HEK293 (cell line): ENCODE measurements around the gene MRPL48.
A peak's percentile ranks its signal among the peaks of the same experiment; 100 is the strongest.

Experiments
- EGR2 ChIP-seq: fragments of 450-650 bp; formaldehyde crosslinking; IDR thresholded peaks from 2 replicates; pipeline ENCODE4 v1.5.1; 2016; ENCODE audit warnings: low read depth, missing biosample characterization, missing genetic modification characterization
- GLI2 ChIP-seq: fragments of 450-650 bp; formaldehyde crosslinking; IDR thresholded peaks from 2 replicates; pipeline ENCODE4; 2017; ENCODE audit warnings: missing biosample characterization, missing genetic modification characterization, low read depth, borderline replicate concordance
- GLIS2 ChIP-seq: fragments of 450-650 bp; formaldehyde crosslinking; IDR thresholded peaks from 2 replicates; pipeline ENCODE4 v1.5.1; 2016; ENCODE audit warnings: missing biosample characterization, missing genetic modification characterization
- KLF8 ChIP-seq: fragments of 450-650 bp; formaldehyde crosslinking; IDR thresholded peaks from 2 replicates; pipeline ENCODE4 v1.5.1; 2016; ENCODE audit warnings: missing biosample characterization, missing genetic modification characterization
- KLF9 ChIP-seq: fragments of 450-650 bp; formaldehyde crosslinking; IDR thresholded peaks from 2 replicates; pipeline ENCODE4 v1.5.1; 2016; ENCODE audit warnings: missing biosample characterization, missing genetic modification characterization, low read depth
- MEIS1 ChIP-seq: sonication (generic); formaldehyde crosslinking; IDR thresholded peaks from 2 replicates; pipeline ENCODE4 v1.8.1; 2022; ENCODE audit warnings: missing genetic modification reagents, mild to moderate bottlenecking, borderline replicate concordance
- OSR2 ChIP-seq: fragments of 450-650 bp; formaldehyde crosslinking; IDR thresholded peaks from 2 replicates; pipeline ENCODE4 v1.5.1; 2016; ENCODE audit warnings: missing biosample characterization, missing genetic modification characterization
- REPIN1 ChIP-seq: fragments of 450-650 bp; formaldehyde crosslinking; IDR thresholded peaks from 2 replicates; pipeline ENCODE4 v1.5.1; 2017; ENCODE audit warnings: missing biosample characterization, missing genetic modification characterization, low read depth
- SETDB1 ChIP-seq: IDR thresholded peaks from one replicate; pipeline ENCODE4 v1.6.1; 2017; ENCODE audit warnings: mild to moderate bottlenecking, low read length, moderate library complexity, mixed read lengths; ENCODE audit not compliant: insufficient read length
- ZBTB8A ChIP-seq: fragments of 450-650 bp; formaldehyde crosslinking; IDR thresholded peaks from 2 replicates; pipeline ENCODE4 v1.5.1; 2016; ENCODE audit warnings: missing biosample characterization, missing genetic modification characterization
- ZNF10 ChIP-seq: fragments of 450-650 bp; formaldehyde crosslinking; IDR thresholded peaks from 2 replicates; pipeline ENCODE4 v1.5.1; 2017; ENCODE audit warnings: missing biosample characterization, missing genetic modification characterization
- ZNF133 ChIP-seq: fragments of 450-650 bp; formaldehyde crosslinking; IDR thresholded peaks from 2 replicates; pipeline ENCODE4 v1.5.1; 2016; ENCODE audit warnings: missing biosample characterization, missing genetic modification characterization
- ZNF19 ChIP-seq: fragments of 450-650 bp; formaldehyde crosslinking; IDR thresholded peaks from 2 replicates; pipeline ENCODE4; 2016; ENCODE audit warnings: missing biosample characterization, missing genetic modification characterization, low read depth
- ZNF2 ChIP-seq: fragments of 450-650 bp; formaldehyde crosslinking; IDR thresholded peaks from 2 replicates; pipeline ENCODE4 v1.5.1; 2016; ENCODE audit warnings: missing biosample characterization, missing genetic modification characterization
- ZNF202 ChIP-seq: fragments of 450-650 bp; formaldehyde crosslinking; IDR thresholded peaks from 2 replicates; pipeline ENCODE4 v1.5.1; 2016; ENCODE audit warnings: missing biosample characterization, missing genetic modification characterization, borderline replicate concordance
- ZNF350 ChIP-seq: fragments of 450-650 bp; formaldehyde crosslinking; IDR thresholded peaks from 2 replicates; pipeline ENCODE4 v1.5.0; 2017; ENCODE audit warnings: missing biosample characterization, mild to moderate bottlenecking, missing genetic modification characterization
- ZNF366 ChIP-seq: fragments of 450-650 bp; formaldehyde crosslinking; conservative IDR thresholded peaks from 2 replicates; pipeline ENCODE4 v1.5.1; 2016; ENCODE audit warnings: missing biosample characterization, missing genetic modification characterization
- ZNF37A ChIP-seq: fragments of 450-650 bp; IDR thresholded peaks from 2 replicates; pipeline ENCODE4 v1.5.1; 2018; ENCODE audit warnings: missing biosample characterization, missing genetic modification characterization
- ZNF416 ChIP-seq: fragments of 450-650 bp; formaldehyde crosslinking; IDR thresholded peaks from 2 replicates; pipeline ENCODE4 v1.5.1; 2016; ENCODE audit warnings: missing biosample characterization, missing genetic modification characterization
- ZNF501 ChIP-seq: fragments of 450-650 bp; formaldehyde crosslinking; IDR thresholded peaks from 2 replicates; pipeline ENCODE4 v1.5.1; 2016; ENCODE audit warnings: missing biosample characterization, missing genetic modification characterization
- ZNF549 ChIP-seq: fragments of 450-650 bp; IDR thresholded peaks from 2 replicates; pipeline ENCODE4 v1.5.1; 2018; ENCODE audit warnings: missing biosample characterization, missing genetic modification characterization, mild to moderate bottlenecking, inconsistent platforms, moderate library complexity
- ZNF558 ChIP-seq: fragments of 450-650 bp; formaldehyde crosslinking; IDR thresholded peaks from 2 replicates; pipeline ENCODE4 v1.5.1; 2016; ENCODE audit warnings: missing biosample characterization, missing genetic modification characterization
- ZNF571 ChIP-seq: fragments of 450-650 bp; formaldehyde crosslinking; IDR thresholded peaks from 2 replicates; pipeline ENCODE4 v1.5.0; 2017; ENCODE audit warnings: missing biosample characterization, missing genetic modification characterization
- ZNF585B ChIP-seq: fragments of 450-650 bp; formaldehyde crosslinking; IDR thresholded peaks from 2 replicates; pipeline ENCODE4 v1.5.1; 2016; ENCODE audit warnings: missing biosample characterization, missing genetic modification characterization
- ZNF624 ChIP-seq: fragments of 450-650 bp; formaldehyde crosslinking; IDR thresholded peaks from 2 replicates; pipeline ENCODE4 v1.5.1; 2017; ENCODE audit warnings: missing biosample characterization, missing genetic modification characterization
- ZNF629 ChIP-seq: fragments of 450-650 bp; formaldehyde crosslinking; IDR thresholded peaks from 2 replicates; pipeline ENCODE4 v1.5.1; 2017; ENCODE audit warnings: missing biosample characterization, missing genetic modification characterization
- ZNF654 ChIP-seq: fragments of 450-650 bp; formaldehyde crosslinking; IDR thresholded peaks from 2 replicates; pipeline ENCODE4 v1.5.1; 2016; ENCODE audit warnings: low read depth, missing biosample characterization, missing genetic modification characterization
- ZNF701 ChIP-seq: fragments of 450-650 bp; formaldehyde crosslinking; IDR thresholded peaks from 2 replicates; pipeline ENCODE4 v1.5.1; 2016; ENCODE audit warnings: missing biosample characterization, missing genetic modification characterization
- ZNF785 ChIP-seq: fragments of 450-650 bp; formaldehyde crosslinking; IDR thresholded peaks from 2 replicates; pipeline ENCODE4 v1.5.1; 2016; ENCODE audit warnings: missing biosample characterization, missing genetic modification characterization
- ZNF837 ChIP-seq: fragments of 450-650 bp; formaldehyde crosslinking; IDR thresholded peaks from 2 replicates; pipeline ENCODE4 v1.5.1; 2016; ENCODE audit warnings: missing biosample characterization, missing genetic modification characterization
- TF ChIP-seq, protein P1 (sequence below): fragments of 450-650 bp; IDR thresholded peaks from 2 replicates; pipeline ENCODE4 v1.5.1; 2018; ENCODE audit warnings: missing biosample characterization, missing genetic modification characterization
- TF ChIP-seq, protein P2 (sequence below): fragments of 450-650 bp; formaldehyde crosslinking; IDR thresholded peaks from 2 replicates; pipeline ENCODE4 v1.5.1; 2016; ENCODE audit warnings: missing biosample characterization, missing genetic modification characterization
- TF ChIP-seq, protein P3 (sequence below): fragments of 450-650 bp; formaldehyde crosslinking; IDR thresholded peaks from 2 replicates; pipeline ENCODE4 v1.5.1; 2016; ENCODE audit warnings: missing biosample characterization, missing genetic modification characterization
- TF ChIP-seq, protein P4 (sequence below): fragments of 450-650 bp; formaldehyde crosslinking; IDR thresholded peaks from 2 replicates; pipeline ENCODE4 v1.5.1; 2016; ENCODE audit warnings: missing biosample characterization, missing genetic modification characterization
- TF ChIP-seq, protein P5 (sequence below): sonication (generic); formaldehyde crosslinking; IDR thresholded peaks from 2 replicates; pipeline ENCODE4 v1.8.1; 2022; ENCODE audit warnings: mild to moderate bottlenecking, moderate library complexity, missing genetic modification reagents

MRPL48 gene

DNA sequence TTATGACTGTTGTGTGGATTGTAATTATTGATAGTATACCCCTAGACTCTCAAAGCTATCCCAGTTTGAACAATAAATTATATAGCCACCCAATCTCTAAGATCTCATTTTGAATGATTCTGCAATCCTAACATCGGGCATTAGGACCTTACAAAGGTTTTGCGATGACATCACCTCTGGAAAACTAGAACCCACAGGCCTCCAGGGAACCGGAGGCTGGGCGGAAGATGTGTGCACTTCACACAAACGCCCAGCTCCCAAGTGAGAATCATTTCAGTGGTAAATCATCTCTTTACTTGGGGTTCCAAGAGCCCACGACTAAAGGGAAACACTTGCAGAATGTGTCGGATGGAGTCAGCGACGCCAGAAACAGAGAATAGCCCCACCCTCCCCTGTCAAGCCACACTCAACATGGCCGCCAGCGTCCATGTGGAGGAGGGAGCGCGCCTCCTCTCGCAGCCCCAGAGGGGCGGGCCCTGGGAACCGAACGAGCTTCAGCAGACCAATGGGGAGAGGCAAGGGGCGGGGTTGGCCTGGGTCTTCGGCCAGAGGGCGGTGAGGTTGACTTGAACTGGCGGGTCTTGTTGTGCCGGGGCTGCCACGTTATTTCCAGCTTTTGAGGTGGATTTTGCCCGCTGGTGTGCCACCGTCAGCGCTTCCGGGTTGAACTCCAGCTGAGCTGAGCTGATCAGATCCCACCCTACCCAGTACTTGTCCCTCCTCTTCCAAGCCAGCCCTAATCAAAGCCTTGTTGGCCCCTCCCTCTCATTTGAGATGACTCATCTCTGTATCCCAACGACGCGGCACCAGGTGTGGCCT lies 8.4 kb upstream of the MRPL48 start (continued):
- TF ChIP-seq GLIS2 (tag by site-specific recombination) (peak; percentile 72), ZBTB8A (tag by site-specific recombination) (peak; percentile 35), ZNF366 (peak; percentile 44), REPIN1 (tag by site-specific recombination) (no peak), ZNF37A (tag by site-specific recombination) (no peak), ZNF2 (tag by site-specific recombination) (no peak; the same call in 1 of the 2 replicates), MEIS1 (CRISPR knock-in tag) (no peak), ZNF501 (0 out of 2 replicates have a peak, but pooled peaks have one; percentile 43), GLI2 (tag by site-specific recombination) (no peak), ZNF785 (tag by site-specific recombination) (no peak), ZNF571 (tag by site-specific recombination) (no peak), OSR2 (tag by site-specific recombination) (0 out of 2 replicates have a peak, but pooled peaks have one; percentile 37), ZNF416 (tag by site-specific recombination) (no peak), ZNF624 (tag by site-specific recombination) (no peak), KLF8 (tag by site-specific recombination) (peak; percentile 80), ZNF629 (tag by site-specific recombination) (peak; percentile 84), KLF9 (tag by site-specific recombination) (peak; percentile 66), ZNF701 (no peak), ZNF585B (tag by site-specific recombination) (no peak), ZNF19 (no peak), ZNF549 (tag by site-specific recombination) (no peak), ZNF202 (tag by site-specific recombination) (no peak), ZNF133 (tag by site-specific recombination) (no peak), ZNF837 (tag by site-specific recombination) (no peak), EGR2 (tag by site-specific recombination) (0 out of 2 replicates have a peak, but pooled peaks have one; percentile 22), ZNF558 (tag by site-specific recombination) (0 out of 2 replicates have a peak, but pooled peaks have one; percentile 14), ZNF10 (tag by site-specific recombination) (no peak), ZNF654 (tag by site-specific recombination) (no peak), ZNF350 (tag by site-specific recombination) (no peak), SETDB1 (no peak)
- TF ChIP-seq, protein P1, sequence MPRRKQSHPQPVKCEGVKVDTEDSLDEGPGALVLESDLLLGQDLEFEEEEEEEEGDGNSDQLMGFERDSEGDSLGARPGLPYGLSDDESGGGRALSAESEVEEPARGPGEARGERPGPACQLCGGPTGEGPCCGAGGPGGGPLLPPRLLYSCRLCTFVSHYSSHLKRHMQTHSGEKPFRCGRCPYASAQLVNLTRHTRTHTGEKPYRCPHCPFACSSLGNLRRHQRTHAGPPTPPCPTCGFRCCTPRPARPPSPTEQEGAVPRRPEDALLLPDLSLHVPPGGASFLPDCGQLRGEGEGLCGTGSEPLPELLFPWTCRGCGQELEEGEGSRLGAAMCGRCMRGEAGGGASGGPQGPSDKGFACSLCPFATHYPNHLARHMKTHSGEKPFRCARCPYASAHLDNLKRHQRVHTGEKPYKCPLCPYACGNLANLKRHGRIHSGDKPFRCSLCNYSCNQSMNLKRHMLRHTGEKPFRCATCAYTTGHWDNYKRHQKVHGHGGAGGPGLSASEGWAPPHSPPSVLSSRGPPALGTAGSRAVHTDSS (tag by site-specific recombination) = no peak
- TF ChIP-seq, protein P2, sequence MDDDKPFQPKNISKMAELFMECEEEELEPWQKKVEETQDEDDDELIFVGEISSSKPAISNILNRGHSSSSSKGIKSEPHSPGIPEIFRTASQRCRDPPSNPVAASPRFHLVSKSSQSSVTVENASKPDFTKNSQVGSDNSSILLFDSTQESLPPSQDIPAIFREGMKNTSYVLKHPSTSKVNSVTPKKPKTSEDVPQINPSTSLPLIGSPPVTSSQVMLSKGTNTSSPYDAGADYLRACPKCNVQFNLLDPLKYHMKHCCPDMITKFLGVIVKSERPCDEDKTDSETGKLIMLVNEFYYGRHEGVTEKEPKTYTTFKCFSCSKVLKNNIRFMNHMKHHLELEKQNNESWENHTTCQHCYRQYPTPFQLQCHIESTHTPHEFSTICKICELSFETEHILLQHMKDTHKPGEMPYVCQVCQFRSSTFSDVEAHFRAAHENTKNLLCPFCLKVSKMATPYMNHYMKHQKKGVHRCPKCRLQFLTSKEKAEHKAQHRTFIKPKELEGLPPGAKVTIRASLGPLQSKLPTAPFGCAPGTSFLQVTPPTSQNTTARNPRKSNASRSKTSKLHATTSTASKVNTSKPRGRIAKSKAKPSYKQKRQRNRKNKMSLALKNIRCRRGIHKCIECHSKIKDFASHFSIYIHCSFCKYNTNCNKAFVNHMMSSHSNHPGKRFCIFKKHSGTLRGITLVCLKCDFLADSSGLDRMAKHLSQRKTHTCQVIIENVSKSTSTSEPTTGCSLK (tag by site-specific recombination) = no peak
- TF ChIP-seq, protein P3, sequence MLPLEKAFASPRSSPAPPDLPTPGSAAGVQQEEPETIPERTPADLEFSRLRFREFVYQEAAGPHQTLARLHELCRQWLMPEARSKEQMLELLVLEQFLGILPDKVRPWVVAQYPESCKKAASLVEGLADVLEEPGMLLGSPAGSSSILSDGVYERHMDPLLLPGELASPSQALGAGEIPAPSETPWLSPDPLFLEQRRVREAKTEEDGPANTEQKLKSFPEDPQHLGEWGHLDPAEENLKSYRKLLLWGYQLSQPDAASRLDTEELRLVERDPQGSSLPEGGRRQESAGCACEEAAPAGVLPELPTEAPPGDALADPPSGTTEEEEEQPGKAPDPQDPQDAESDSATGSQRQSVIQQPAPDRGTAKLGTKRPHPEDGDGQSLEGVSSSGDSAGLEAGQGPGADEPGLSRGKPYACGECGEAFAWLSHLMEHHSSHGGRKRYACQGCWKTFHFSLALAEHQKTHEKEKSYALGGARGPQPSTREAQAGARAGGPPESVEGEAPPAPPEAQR (tag by site-specific recombination) = no peak
- TF ChIP-seq, protein P4, sequence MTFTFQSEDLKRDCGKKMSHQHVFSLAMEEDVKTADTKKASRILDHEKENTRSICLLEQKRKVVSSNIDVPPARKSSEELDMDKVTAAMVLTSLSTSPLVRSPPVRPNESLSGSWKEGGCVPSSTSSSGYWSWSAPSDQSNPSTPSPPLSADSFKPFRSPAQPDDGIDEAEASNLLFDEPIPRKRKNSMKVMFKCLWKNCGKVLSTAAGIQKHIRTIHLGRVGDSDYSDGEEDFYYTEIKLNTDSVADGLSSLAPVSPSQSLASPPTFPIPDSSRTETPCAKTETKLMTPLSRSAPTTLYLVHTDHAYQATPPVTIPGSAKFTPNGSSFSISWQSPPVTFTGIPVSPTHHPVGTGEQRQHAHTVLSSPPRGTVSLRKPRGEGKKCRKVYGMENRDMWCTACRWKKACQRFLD (tag by site-specific recombination) = no peak
- TF ChIP-seq, protein P5, sequence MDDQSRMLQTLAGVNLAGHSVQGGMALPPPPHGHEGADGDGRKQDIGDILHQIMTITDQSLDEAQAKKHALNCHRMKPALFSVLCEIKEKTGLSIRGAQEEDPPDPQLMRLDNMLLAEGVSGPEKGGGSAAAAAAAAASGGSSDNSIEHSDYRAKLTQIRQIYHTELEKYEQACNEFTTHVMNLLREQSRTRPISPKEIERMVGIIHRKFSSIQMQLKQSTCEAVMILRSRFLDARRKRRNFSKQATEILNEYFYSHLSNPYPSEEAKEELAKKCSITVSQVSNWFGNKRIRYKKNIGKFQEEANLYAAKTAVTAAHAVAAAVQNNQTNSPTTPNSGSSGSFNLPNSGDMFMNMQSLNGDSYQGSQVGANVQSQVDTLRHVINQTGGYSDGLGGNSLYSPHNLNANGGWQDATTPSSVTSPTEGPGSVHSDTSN (CRISPR knock-in tag) = no peak; the same call in 1 of the 2 replicates
